GM21717 (cell line): ENCODE results near the gene TRAP1.
"Not testable (repeated sequence)": the region's sequence is repeated elsewhere in the genome, so short reads cannot be mapped to it uniquely, and the experiment has no call there.

ENCODE experiments used
- ATAC-seq: cut with Tn5 transposase; IDR thresholded peaks from one replicate; pipeline ENCODE4 v1.9.1; 2021; ENCODE audit warnings: mild to moderate bottlenecking, moderate library complexity; ENCODE audit not compliant: unreplicated experiment

The TRAP1 gene

GRCh38 chr16:3674513-3675295, 42.6 kb downstream of the TRAP1 start:
- ATAC-seq = no peak

GRCh38 chr16:3673676-3674377, 43.5 kb downstream of the TRAP1 start:
- ATAC-seq = no peak

GRCh38 chr16:3673201-3673600, 44.1 kb downstream of the TRAP1 start:
- no peak for ATAC-seq

GRCh38 chr16:3672571-3673041, 44.7 kb downstream of the TRAP1 start:
- ATAC-seq = no peak

GRCh38 chr16:3671424-3671823, 45.9 kb downstream of the TRAP1 start:
- ATAC-seq = no peak

- ATAC-seq = no peak
Observed at GRCh38 chr16:3670711-3671110, 46.6 kb downstream of the TRAP1 start.

GRCh38 chr16:3669082-3669481, 48.2 kb downstream of the TRAP1 start:
- ATAC-seq = no peak

- ATAC-seq = no peak
Observed at GRCh38 chr16:3668626-3669025, 48.7 kb downstream of the TRAP1 start.

GRCh38 chr16:3665508-3665907, 51.8 kb downstream of the TRAP1 start:
- ATAC-seq = no peak

- ATAC-seq = no peak
Observed at GRCh38 chr16:3664187-3664896, 53.0 kb downstream of the TRAP1 start.

- no peak for ATAC-seq
Observed at GRCh38 chr16:3662601-3663000, 54.7 kb downstream of the TRAP1 start.

GRCh38 chr16:3661922-3662321, 55.4 kb downstream of the TRAP1 start:
- ATAC-seq = no peak

GRCh38 chr16:3661311-3661710, 56.0 kb downstream of the TRAP1 start:
- ATAC-seq = no peak

- no peak for ATAC-seq
Observed at GRCh38 chr16:3659251-3659650, 58.1 kb downstream of the TRAP1 start.

- no peak for ATAC-seq
Observed at GRCh38 chr16:3656491-3657468, 60.5 kb downstream of the TRAP1 start.

GRCh38 chr16:3656160-3656490, 61.2 kb downstream of the TRAP1 start:
- ATAC-seq = not testable (repeated sequence)

- ATAC-seq = no peak
Observed at GRCh38 chr16:3655396-3656159, 61.7 kb downstream of the TRAP1 start.

GRCh38 chr16:3655030-3655395, 62.3 kb downstream of the TRAP1 start:
- no peak for ATAC-seq

- ATAC-seq = no peak
Observed at GRCh38 chr16:3654249-3654991, 62.9 kb downstream of the TRAP1 start, which contains the start of gene DNASE1. TSS of gene DNASE1 (plus strand) at chr16:3654691. CDS start at chr16:3655374, 683 bp downstream.
